GM23338 (cell line): ENCODE measurements around the gene AVP. TPM values are rescaled to one million over a fixed set of nuclear protein-coding genes. Genes with fewer than 3 reads are reported as not detected.

Experiments
- ATAC-seq: fragments of 200-7000 bp; cut with Tn5 transposase; 3 replicates; pipeline ENCODE4 v1.9.1; 2020
- DNase-seq: peaks from one replicate; pipeline ENCODE4 v3.0.0-alpha.2; 2015; ENCODE audit warnings: low spot score
- H2AFZ ChIP-seq: fragments of 200-600 bp; sonication (generic); 2 replicates; pipeline ENCODE4 v1.8.0; 2016; ENCODE audit warnings: antibody characterized with exemption, mild to moderate bottlenecking, moderate library complexity
- H3F3A ChIP-seq: fragments of 200-600 bp; sonication (generic); replicated peaks from 2 replicates; pipeline ENCODE4 v1.8.0; 2017; ENCODE audit warnings: antibody characterized with exemption, mixed run types, low read depth
- H3K27ac ChIP-seq: fragments of 200-600 bp; sonication (generic); 2 replicates; pipeline ENCODE4 v1.6.1; 2016; ENCODE audit warnings: low read depth
- H3K27me3 ChIP-seq: fragments of 200-600 bp; sonication (generic); 2 replicates; pipeline ENCODE4 v1.8.0; 2016; ENCODE audit warnings: mild to moderate bottlenecking, mixed run types, moderate library complexity; ENCODE audit not compliant: insufficient read depth
- H3K36me3 ChIP-seq: fragments of 200-600 bp; sonication (generic); 2 replicates; pipeline ENCODE4 v1.8.0; 2016; ENCODE audit warnings: mild to moderate bottlenecking; ENCODE audit not compliant: insufficient read depth
- H3K4me1 ChIP-seq: fragments of 200-600 bp; sonication (generic); 2 replicates; pipeline ENCODE4 v1.8.0; 2016; ENCODE audit warnings: mild to moderate bottlenecking, moderate library complexity; ENCODE audit not compliant: insufficient read depth
- H3K4me2 ChIP-seq: fragments of 200-600 bp; sonication (generic); 2 replicates; pipeline ENCODE4 v1.7.1; 2017; ENCODE audit warnings: mixed run types
- H3K4me3 ChIP-seq: fragments of 200-600 bp; sonication (generic); 2 replicates; pipeline ENCODE4 v1.6.1; 2016; ENCODE audit warnings: mixed run types
- H3K79me2 ChIP-seq: fragments of 200-600 bp; sonication (generic); replicated peaks from 2 replicates; pipeline ENCODE4 v1.8.0; 2017; ENCODE audit warnings: mild to moderate bottlenecking; ENCODE audit not compliant: insufficient read depth
- H3K9me2 ChIP-seq: fragments of 200-600 bp; sonication (generic); 2 replicates; pipeline ENCODE4 v1.8.0; 2017; ENCODE audit not compliant: insufficient read depth
- H4K20me1 ChIP-seq: fragments of 200-600 bp; sonication (generic); replicated peaks from 2 replicates; pipeline ENCODE4 v1.8.0; 2017; ENCODE audit warnings: mild to moderate bottlenecking; ENCODE audit not compliant: insufficient read depth
- H3K27ac Mint-ChIP-seq: 2 replicates; pipeline ENCODE4 v1.8.0; 2020; ENCODE audit warnings: inconsistent platforms, mild to moderate bottlenecking, moderate library complexity, mixed read lengths
- H3K27me3 Mint-ChIP-seq: 3 replicates; pipeline ENCODE4 v1.8.0; 2022; ENCODE audit warnings: low read depth, mild to moderate bottlenecking, moderate library complexity, mixed read lengths, inconsistent platforms; ENCODE audit not compliant: insufficient read depth, poor library complexity
- H3K36me3 Mint-ChIP-seq: 3 replicates; pipeline ENCODE4 v1.8.0; 2021; ENCODE audit warnings: low read depth, mild to moderate bottlenecking, inconsistent platforms, moderate library complexity, mixed read lengths
- H3K4me1 Mint-ChIP-seq: 3 replicates; pipeline ENCODE4 v1.8.0; 2020; ENCODE audit warnings: mild to moderate bottlenecking, inconsistent platforms, mixed read lengths
- H3K4me3 Mint-ChIP-seq: 3 replicates; pipeline ENCODE4 v1.8.0; 2021; ENCODE audit warnings: moderate library complexity, mild to moderate bottlenecking, inconsistent platforms, mixed read lengths
- H3K9me3 Mint-ChIP-seq: 3 replicates; pipeline ENCODE4 v1.8.0; 2020; ENCODE audit warnings: moderate library complexity, mild to moderate bottlenecking, inconsistent platforms, mixed read lengths
- CREB1 ChIP-seq: fragments of 250-450 bp; sonication (Bioruptor Pico); IDR thresholded peaks from 2 replicates; pipeline ENCODE4 v1.5.0; 2020; ENCODE audit warnings: low read depth, mild to moderate bottlenecking, moderate library complexity
- EZH2 ChIP-seq: fragments of 200-600 bp; sonication (generic); IDR thresholded peaks from one replicate; pipeline ENCODE4 v1.8.0; 2017; ENCODE audit warnings: antibody characterized with exemption, mild to moderate bottlenecking, low read depth; ENCODE audit not compliant: unreplicated experiment
- EZH2phosphoT487 ChIP-seq: fragments of 200-600 bp; sonication (generic); IDR thresholded peaks from one replicate; pipeline ENCODE4 v1.8.1; 2018; ENCODE audit warnings: antibody characterized with exemption; ENCODE audit not compliant: unreplicated experiment
- POLR2AphosphoS5 ChIP-seq: IDR thresholded peaks from 2 replicates; pipeline ENCODE4 v1.6.1; 2016; ENCODE audit warnings: antibody characterized with exemption, low read depth
- REST ChIP-seq: IDR thresholded peaks from one replicate; pipeline ENCODE4 v1.6.1; 2018; ENCODE audit warnings: antibody characterized with exemption; ENCODE audit not compliant: unreplicated experiment
- STAT1 ChIP-seq: IDR thresholded peaks from one replicate; pipeline ENCODE4 v1.6.1; 2016; ENCODE audit warnings: antibody characterized with exemption; ENCODE audit not compliant: unreplicated experiment
- polyA plus RNA-seq: library from polyadenylated mRNA; unstranded; fragments of >200 nt; fragmentation: Nextera tagmentation; extraction: Ambion mirVana; gene quantifications from 2 replicates; pipeline ENCODE4 v1.2.1, GENCODE V29; 2016
- total RNA-seq: library from RNA; depleted of rRNA; stranded (reverse); fragments of >200 nt; shearing (Covaris generic); gene quantifications from 2 replicates; pipeline ENCODE4 v1.2.3, GENCODE V29; 2014
- TF ChIP-seq, protein P1 (sequence below): IDR thresholded peaks from 2 replicates; pipeline ENCODE4 v1.6.1; 2016; ENCODE audit warnings: antibody characterized with exemption

The AVP gene
- total and polyA plus RNA-seq, 2 experiments from 2014 or later, result 0.60 TPM; not detected in 1

DNA sequence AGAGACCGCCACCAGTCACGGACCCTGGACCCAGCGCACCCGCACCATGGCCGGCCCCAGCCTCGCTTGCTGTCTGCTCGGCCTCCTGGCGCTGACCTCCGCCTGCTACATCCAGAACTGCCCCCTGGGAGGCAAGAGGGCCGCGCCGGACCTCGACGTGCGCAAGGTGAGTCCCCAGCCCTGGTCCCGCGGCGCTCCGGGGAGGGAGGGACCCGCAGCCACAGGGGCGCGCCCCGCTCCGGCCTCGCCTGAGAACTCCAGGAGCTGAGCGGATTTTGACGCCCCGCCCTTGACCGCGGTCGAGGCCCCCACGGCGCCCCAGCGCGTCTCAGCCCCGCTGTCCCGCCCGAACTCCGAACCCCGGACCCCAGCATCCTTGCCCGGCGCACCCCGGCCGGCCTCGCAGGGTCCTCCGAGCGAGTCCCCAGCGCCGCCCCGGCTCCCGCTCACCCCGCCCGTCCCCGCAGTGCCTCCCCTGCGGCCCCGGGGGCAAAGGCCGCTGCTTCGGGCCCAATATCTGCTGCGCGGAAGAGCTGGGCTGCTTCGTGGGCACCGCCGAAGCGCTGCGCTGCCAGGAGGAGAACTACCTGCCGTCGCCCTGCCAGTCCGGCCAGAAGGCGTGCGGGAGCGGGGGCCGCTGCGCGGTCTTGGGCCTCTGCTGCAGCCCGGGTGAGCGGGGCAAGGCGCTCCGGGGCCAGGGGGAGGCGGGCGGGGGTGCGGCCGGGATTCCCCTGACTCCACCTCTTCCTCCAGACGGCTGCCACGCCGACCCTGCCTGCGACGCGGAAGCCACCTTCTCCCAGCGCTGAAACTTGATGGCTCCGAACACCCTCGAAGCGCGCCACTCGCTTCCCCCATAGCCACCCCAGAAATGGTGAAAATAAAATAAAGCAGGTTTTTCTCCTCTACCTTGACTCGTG, 12.7 kb downstream of the AVP start, which contains the start of gene OXT:
Gene OXT, plus strand, starts transcription at position 11 of the 920 bp plus-strand sequence. Its CDS starts 36 bp downstream, at position 47.
- peak within 1 kb of the TSS; percentile 79 for H3K4me2 ChIP-seq
- DNase-seq, result peak; percentile 81

More for the DNA sequence above, 12.7 kb downstream of the AVP start, which contains the start of gene OXT:
- peak within 1 kb of the TSS; percentile 70 for H3K4me3 Mint-ChIP-seq
- Histone ChIP-seq H3K9me2 (0 out of 2 replicates have a peak, but pooled peaks cover 3% of the 10 kb centered on the region), H3F3A (0 out of 2 replicates have a peak, but pooled peaks cover 3% of the 10 kb centered on the region), H4K20me1 (no peaks in the 10 kb centered on the region), H2AFZ (peak within 1 kb of the TSS; percentile 97), H3K36me3 (no peaks in the 10 kb centered on the region), H3K27ac (no peak within 1 kb of the TSS), H3K4me1 (peaks cover 7% of the 10 kb centered on the region; the same call in 1 of the 2 replicates), H3K4me3 (peak within 1 kb of the TSS; percentile 64), H3K79me2 (no peaks in the 10 kb centered on the region), H3K27me3 (peaks cover 42% of the 10 kb centered on the region)
- TF ChIP-seq CREB1 (CRISPR knock-in tag) (0 out of 2 replicates have a peak, but pooled peaks have one; percentile 5), POLR2AphosphoS5 (peak; percentile 42), STAT1 (no peak), EZH2phosphoT487 (no peak), REST (no peak), EZH2 (peak; percentile 38)
- TF ChIP-seq, protein P1, sequence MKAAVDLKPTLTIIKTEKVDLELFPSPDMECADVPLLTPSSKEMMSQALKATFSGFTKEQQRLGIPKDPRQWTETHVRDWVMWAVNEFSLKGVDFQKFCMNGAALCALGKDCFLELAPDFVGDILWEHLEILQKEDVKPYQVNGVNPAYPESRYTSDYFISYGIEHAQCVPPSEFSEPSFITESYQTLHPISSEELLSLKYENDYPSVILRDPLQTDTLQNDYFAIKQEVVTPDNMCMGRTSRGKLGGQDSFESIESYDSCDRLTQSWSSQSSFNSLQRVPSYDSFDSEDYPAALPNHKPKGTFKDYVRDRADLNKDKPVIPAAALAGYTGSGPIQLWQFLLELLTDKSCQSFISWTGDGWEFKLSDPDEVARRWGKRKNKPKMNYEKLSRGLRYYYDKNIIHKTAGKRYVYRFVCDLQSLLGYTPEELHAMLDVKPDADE, result no peak
- peaks cover 23% of the 10 kb centered on the region for H3K4me1 Mint-ChIP-seq
- H3K27me3 Mint-ChIP-seq, result peaks cover 36% of the 10 kb centered on the region
- H3K36me3 Mint-ChIP-seq, result no peaks in the 10 kb centered on the region
- no peaks in the 10 kb centered on the region for H3K9me3 Mint-ChIP-seq
- H3K27ac Mint-ChIP-seq, result no peak within 1 kb of the TSS
- ATAC-seq, result peak; percentile 78
